C4-2B (cell line): ENCODE measurements around the gene KRT83.

Source experiments
- CTCF ChIP-seq: fragments of 450-650 bp; conservative IDR thresholded peaks from 2 replicates; pipeline ENCODE4 v1.5.1; 2017; ENCODE audit warnings: mild to moderate bottlenecking
- ZFX ChIP-seq: fragments of 450-650 bp; IDR thresholded peaks from 2 replicates; pipeline ENCODE4 v1.6.1; 2017

DNA sequence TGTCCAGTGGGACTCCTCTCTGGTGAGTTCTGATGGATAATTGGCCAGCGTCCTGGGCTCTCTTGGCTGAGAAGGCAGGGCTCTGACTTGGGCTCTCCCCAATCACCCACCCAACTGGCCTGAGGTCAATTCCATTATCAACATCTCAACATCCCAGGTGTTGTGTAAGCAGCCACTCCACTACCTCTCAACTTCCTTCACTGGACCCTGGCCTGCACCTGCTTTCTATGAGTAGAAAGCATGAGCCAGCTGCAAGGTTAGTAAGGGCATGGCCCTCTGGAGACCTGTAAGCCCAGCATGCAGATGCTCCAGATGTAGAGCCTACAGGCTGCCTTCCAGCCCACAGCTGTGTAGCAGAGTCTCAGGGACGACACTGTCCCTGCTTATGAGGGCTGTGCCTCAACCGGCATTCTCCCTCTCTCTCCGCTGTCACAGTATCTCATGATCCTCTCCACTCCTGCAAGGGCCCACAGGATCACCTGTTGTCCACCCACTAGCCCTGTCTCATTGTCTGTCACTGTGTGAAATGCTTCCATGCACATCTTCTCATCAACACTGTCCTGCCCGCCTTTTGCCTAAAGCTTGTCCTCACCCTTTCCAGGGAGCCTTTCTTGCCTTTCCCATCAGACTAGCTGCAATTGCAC, 24.5 kb downstream of the KRT83 start:
- TF ChIP-seq CTCF (no peak), ZFX (no peak)
